NCI-H82 (cell line): ENCODE data around the gene HIBADH.
"Not testable (repeated sequence)": the region's sequence is repeated elsewhere in the genome, so short reads cannot be mapped to it uniquely, and the experiment has no call there.

Experiments
- DNase-seq: peaks from one replicate; lab custom pipeline; 2025; lab: John Stamatoyannopoulos, UW

Gene HIBADH

DNA sequence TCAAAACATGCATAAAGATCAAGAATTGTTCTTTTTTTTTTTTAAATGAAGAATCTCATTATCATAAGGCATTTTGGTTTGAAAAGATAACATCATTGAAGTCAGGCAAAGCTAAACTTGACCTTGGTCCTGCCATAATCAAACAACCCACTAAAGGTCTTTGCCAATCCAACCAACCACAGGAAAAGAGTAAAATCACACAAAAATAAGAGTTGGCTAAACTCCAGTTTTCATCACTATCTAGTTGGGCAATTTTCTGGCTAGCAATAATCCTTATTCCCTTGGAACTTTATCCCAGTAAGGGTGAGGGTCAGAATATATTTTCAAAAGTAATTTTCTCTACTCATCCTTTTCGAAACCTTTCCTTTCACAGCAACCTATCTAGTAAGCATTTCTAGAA is 62.4 kb downstream of the HIBADH start:
- no peak for DNase-seq

DNA sequence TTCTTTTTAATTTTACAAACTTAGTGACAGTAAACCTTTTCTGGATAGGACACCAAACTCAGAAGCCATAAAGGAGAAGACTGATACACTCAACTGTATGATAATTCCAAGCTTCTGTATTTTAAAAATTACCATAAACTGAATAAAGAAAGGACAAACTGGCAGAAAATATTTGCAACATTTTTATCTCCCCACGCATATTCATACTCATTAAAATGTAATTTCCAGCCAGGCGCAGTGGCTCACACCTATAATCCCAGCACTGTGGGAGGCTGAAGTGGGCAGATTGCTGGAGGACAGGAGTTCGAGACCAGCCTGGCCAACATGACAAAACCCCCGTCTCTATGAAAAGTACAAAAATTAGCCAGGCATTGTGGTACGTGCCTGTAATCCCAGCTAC is 67.7 kb downstream of the HIBADH start:
- DNase-seq, result no peak

DNA sequence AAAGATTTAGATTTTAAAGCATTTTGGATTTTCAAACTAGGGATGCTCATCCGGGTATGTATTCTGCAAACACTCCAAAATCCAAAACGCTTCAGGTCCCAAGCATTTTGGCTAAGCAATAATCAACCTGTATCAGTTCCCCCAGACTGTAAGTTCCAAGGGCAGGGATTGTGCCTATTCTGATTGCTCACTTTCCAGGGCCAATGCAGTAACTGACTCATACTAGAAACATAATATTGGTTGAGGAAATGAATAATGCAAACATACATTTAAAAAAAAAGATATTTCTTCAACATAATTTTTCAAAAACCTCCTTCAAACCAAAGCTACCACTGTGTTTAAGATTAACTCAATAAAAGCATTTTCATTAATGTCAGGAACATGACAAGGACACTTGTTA is 69.5 kb downstream of the HIBADH start:
- no peak for DNase-seq

DNA sequence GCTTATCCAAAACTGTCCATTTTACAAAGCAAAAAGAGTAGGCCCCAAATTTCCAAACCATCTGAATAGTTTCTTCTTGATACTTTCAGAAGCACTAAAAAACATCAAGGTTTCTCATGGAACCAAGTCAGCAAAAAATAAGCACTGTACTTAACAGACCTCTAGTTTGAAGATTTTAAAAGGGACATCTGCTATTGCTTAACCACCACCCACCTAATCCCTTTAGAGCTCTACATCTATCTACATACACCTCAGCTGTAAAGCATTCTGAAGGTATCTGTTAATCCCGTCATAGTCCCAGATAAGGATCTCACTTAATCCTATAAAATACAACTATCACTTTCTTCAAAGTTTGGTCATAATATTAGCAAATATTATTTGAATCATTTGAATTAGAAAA is 72.3 kb downstream of the HIBADH start:
- peak; percentile 94 for DNase-seq

GRCh38 chr7:27587429-27587828 is 75.3 kb downstream of the HIBADH start:
- peak; percentile 17 for DNase-seq

DNA sequence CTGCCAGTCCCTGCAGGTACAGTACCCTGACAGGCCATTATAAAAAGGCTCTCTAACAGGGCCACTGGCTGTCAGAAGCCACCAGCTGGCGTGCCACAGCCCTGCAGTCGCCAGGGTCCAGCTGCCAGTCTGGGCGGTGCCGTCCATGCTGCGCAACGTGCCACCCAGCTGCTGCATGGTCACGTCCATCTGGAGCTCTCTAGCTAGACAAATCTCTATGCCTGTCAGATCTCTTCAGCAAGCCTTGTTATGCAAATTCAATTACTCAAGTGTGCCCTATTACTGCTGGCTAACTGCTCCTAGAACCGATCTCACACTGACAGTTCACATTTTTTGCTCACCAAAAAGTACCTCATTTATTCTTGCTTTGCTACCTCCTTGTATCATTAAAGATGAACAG is 75.9 kb downstream of the HIBADH start:
- peak; percentile 97 for DNase-seq

- no peak for DNase-seq
These were observed 76.8 kb downstream of the HIBADH start for GRCh38 chr7:27585781-27586447.

DNA sequence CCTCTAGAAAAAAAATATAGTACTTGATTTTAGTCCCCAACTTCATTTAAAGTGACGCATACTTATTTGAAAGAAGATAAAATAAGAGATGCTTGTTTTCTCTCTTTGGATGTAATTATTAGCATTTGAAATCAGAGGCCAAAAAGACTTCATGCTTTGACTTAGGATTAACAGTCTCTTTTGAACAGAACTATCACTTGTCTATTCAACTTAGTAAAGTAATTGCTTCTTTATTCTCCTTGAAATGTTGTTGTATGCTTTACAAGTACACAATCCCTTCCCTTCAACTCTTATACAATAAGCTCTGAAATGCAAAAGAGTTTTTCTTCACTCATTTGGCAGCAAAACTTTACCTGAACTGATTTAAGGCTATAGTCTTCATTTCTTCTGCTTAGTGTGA is 80.8 kb downstream of the HIBADH start:
- DNase-seq, result no peak

- no peak for DNase-seq
These were observed 81.6 kb downstream of the HIBADH start for GRCh38 chr7:27581119-27581518.

DNA sequence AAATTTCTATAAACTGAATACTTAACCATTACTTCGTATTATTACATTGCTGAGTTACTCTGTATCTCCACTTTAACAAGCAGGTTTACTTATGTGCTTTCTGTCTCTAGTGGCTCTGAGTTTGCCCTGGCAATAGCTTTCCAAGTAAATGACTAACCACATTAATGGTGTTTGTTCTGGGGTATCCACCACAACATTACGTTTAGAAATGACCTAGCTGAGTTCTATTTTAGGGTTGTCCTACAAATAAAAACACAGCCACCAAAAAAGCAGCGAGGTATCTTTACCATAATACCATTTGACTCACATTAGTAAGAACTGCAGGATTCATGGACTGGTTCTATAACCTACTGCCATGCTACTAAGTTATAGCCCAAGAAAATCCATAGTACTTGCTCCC is 83.1 kb downstream of the HIBADH start:
- DNase-seq, result no peak

GRCh38 chr7:27578169-27578568 is 84.5 kb downstream of the HIBADH start:
- not testable (repeated sequence) for DNase-seq

DNA sequence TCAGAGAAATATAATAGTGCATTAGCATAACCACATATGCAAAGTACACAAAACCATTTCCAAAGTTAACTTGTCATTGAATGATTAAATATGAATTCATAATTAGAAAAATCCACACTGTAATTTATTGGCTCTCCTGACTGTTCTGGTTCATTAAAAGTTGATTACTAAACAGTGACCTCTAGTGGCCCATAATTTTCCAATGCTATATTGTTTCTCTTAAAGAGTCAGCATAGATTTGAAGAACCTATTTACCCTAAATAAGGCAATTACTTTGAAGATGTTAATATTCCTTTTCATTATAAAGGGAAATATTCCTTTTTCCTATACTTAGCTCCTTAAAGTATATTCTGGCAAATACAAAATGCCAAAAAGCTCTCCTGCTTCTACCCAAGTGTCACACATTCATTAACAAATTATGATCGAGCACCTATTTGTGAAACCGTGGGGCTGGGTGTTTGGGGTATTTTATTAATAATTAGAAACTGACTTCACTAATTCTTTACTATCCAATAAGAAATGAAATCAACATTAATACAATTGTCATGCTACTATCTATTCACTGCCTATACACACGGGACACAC is 86.2 kb downstream of the HIBADH start:
- peak; percentile 80 for DNase-seq

DNA sequence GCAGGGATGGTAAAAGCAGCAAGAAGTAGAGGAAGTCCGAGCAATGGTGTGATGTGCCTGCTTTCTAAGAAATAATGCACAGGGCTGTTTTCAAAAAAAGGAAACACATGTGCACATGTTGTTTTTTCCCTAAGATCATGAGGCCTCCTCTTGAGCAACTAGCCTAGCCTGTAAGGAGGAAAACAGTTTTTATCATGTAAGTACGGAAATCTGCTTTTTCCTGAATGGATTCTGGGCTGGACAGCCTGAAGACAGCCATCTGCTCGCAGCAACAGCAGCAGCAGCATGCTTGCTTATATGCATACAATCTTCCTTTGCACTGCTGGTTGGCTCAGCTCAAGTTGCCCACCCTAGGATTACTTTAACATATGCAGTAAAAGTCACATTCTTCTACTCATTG is 87.1 kb downstream of the HIBADH start:
- peak; percentile 68 for DNase-seq

DNA sequence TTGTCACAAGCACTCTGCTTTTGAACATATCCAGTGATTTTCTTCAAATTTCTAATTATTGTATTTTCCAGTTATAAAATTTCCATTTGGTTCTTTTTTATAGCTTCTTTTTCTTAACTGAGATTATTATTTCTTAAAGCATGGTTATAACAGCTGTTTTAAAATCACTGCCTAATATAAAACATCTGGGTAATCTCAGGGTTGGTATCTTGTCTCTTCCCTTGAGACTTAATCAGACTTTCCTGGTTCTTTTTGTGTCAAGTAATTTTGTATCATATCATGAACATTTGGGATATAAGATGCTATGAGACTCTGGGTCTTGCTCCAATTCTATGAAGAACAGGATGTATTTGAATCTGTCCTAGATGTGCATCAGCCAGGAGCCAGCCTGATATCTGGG is 93.6 kb downstream of the HIBADH start:
- DNase-seq, result no peak

- no peak for DNase-seq
These were observed 95.4 kb downstream of the HIBADH start for GRCh38 chr7:27567266-27567665.

- DNase-seq, result no peak
These were observed 97.7 kb downstream of the HIBADH start for GRCh38 chr7:27564881-27565482.

DNA sequence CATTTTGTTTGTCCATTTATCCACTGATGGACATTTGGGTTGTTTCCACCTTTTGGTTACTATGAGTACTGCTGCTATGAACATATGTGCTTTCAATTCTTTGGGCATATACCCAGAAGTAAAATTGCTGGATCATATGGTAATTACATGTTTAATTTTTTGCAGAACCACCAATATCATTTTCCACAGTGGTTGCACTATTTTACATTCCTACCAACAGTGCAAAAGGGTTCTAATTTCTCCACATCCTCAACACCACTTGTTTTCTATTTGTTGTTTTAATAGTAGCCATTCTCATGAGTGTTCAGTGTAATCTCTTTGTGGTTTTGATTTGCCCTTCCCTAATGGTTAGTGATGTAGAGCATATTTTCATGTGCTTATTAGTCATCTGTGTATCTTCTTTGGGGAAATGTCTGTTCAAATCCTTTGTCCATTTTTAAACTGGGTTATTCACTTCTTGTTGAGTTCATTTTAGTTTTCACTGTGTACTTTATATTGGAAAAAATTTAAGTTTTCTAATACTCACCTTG is 101.9 kb downstream of the HIBADH start:
- no peak for DNase-seq

DNA sequence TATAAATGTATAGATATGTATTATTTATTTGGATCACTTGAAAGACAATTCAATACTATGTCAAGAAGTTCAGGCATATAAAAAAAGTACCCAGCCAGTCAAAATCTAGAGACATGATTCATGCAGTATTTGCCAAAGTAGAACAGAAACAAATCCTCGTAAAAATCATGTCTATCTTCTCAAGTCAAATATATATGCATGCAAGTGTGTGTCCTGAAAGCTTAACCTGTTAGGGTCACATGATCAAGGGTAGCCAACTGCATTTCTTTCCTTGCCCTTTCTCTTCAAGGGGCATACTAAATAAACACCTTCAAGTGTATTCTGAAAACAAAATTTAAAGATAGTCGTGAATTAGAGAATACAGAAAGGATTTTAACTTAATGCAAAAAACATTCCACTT is 107.0 kb downstream of the HIBADH start:
- no peak for DNase-seq

DNA sequence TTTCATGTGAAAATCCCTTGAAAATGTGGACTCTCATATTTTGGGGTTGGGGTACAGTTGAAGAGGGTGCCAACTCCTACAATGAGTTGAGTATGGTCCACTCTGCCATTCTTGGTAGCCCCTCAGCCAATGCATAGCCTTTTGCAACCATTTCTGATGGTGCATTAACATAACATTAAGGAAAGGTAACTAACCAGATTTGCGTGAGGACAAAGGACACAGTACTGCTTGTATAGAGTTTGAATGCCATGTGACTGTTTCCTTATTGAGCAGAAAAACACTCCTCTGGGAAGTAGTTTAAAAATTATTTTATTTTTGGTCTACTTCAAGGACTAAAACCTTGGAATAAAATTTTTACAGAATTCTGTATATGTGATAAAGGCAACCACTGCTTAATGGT is 107.9 kb downstream of the HIBADH start:
- DNase-seq, result peak; percentile 37

- DNase-seq, result peak; percentile 66
These were observed 109.4 kb downstream of the HIBADH start for GRCh38 chr7:27553273-27553672.

DNA sequence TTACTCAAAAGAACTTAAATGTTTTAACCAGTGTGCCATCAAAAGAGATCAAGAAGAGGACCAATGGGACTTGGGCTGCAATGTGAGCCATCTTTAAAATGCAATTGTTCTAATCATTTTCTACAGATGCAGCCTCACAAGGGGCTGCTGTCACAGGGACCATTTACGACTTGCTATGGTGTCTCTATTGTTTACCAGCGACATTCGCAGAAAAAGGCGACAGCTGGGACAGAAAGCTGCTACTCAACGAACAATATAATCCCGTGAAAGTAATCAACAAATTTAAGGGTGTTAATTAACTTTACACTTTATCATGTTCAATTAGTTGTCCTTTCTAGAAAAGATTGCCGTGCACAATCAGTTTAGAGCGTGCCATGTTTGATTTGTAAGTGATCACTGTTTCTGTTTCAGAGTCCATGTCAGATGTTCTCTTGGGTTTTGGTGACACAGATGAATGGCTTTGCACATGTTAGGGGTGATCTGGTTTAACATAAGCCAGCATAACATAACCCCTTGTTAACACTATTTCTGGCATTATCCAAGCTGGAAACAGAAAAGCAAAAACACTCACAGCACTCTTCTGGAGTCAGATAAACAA is 110.8 kb downstream of the HIBADH start:
- peak; percentile 98 for DNase-seq

- no peak for DNase-seq
These were observed 113.1 kb downstream of the HIBADH start for GRCh38 chr7:27549606-27550005.

GRCh38 chr7:27548304-27548703 is 114.4 kb downstream of the HIBADH start:
- DNase-seq, result no peak
